NK-92 (cell line): ENCODE data around the gene PLCG1.

Experiments
- DNase-seq: peaks from one replicate; lab custom pipeline; 2025; ENCODE audit not compliant: unreplicated experiment; lab: John Stamatoyannopoulos, UW

Gene PLCG1

GRCh38 chr20:41178495-41178894, 41.2 kb downstream of the PLCG1 start:
- DNase-seq = no peak

- no peak for DNase-seq
These were observed 41.6 kb downstream of the PLCG1 start for GRCh38 chr20:41178904-41179432.

GRCh38 chr20:41179961-41180360, 42.6 kb downstream of the PLCG1 start:
- DNase-seq = no peak

- DNase-seq = no peak
These were observed 43.4 kb downstream of the PLCG1 start for GRCh38 chr20:41180599-41181333.

GRCh38 chr20:41181567-41181966, 44.2 kb downstream of the PLCG1 start:
- no peak for DNase-seq

- DNase-seq = no peak
These were observed 45.2 kb downstream of the PLCG1 start for GRCh38 chr20:41182296-41183212.

- no peak for DNase-seq
These were observed 46.0 kb downstream of the PLCG1 start for GRCh38 chr20:41183391-41183790.

- DNase-seq = no peak
These were observed 46.5 kb downstream of the PLCG1 start for GRCh38 chr20:41183831-41184230.

GRCh38 chr20:41185013-41185757, 47.8 kb downstream of the PLCG1 start:
- no peak for DNase-seq

GRCh38 chr20:41187668-41188067, 50.3 kb downstream of the PLCG1 start:
- no peak for DNase-seq

- DNase-seq = no peak
These were observed 54.5 kb downstream of the PLCG1 start for GRCh38 chr20:41191562-41192500.

GRCh38 chr20:41192575-41192974, 55.2 kb downstream of the PLCG1 start:
- DNase-seq = no peak

GRCh38 chr20:41196653-41197225, 59.4 kb downstream of the PLCG1 start:
- DNase-seq = no peak

- no peak for DNase-seq
These were observed 61.1 kb downstream of the PLCG1 start for GRCh38 chr20:41198443-41198842.

GRCh38 chr20:41200446-41201202, 63.3 kb downstream of the PLCG1 start:
- no peak for DNase-seq

- DNase-seq = no peak
These were observed 64.4 kb downstream of the PLCG1 start for GRCh38 chr20:41201760-41202159.

GRCh38 chr20:41202426-41202825, 65.1 kb downstream of the PLCG1 start:
- no peak for DNase-seq

GRCh38 chr20:41203660-41204059, 66.3 kb downstream of the PLCG1 start:
- no peak for DNase-seq
